Kidney (tissue), 14 donors: ENCODE measurements around the gene PRKCZ. TPM values are rescaled to one million over a fixed set of nuclear protein-coding genes. Genes with fewer than 3 reads are reported as not detected.

Experiments used
- DNase-seq, 5 donors: peaks; one replicate each; pipeline ENCODE4 v3.0.0-alpha.2; 2013 to 2020
- FAIRE-seq: peaks from 2 replicates; lab custom pipeline; 2012; peaks lifted over from hg19 to GRCh38; lab: Jason Lieb, UNC
- H3K27ac ChIP-seq, 2 donors: one replicate each; pipeline ENCODE4 v1.7.0; 2013; ENCODE audit warnings: low read depth in 2 of 2, low read length in 2 of 2, inconsistent platforms in 1 of 2
- H3K27me3 ChIP-seq: one replicate; pipeline ENCODE4 v1.7.1; 2013; ENCODE audit warnings: low read length, inconsistent platforms; ENCODE audit not compliant: control insufficient read depth, insufficient read depth
- H3K36me3 ChIP-seq, 3 donors: one replicate each; pipeline versions ENCODE4 v1.7.0 to v1.7.1; 2013; ENCODE audit warnings: low read length in 3 of 3, control low read depth in 1 of 3, inconsistent platforms in 1 of 3; ENCODE audit not compliant: insufficient read depth in 3 of 3, control insufficient read depth in 2 of 3
- H3K4me1 ChIP-seq, 3 donors: one replicate each; pipeline versions ENCODE4 v1.7.0 to v1.7.1; 2013; ENCODE audit warnings: low read length in 3 of 3, inconsistent platforms in 1 of 3, low read depth in 1 of 3; ENCODE audit not compliant: control insufficient read depth in 2 of 3, insufficient read depth in 2 of 3
- H3K4me3 ChIP-seq, 3 donors: one replicate each; pipeline versions ENCODE4 v1.7.0 to v1.8.1; 2013; ENCODE audit warnings: low read length in 3 of 3, control low read depth in 1 of 3, inconsistent platforms in 1 of 3
- H3K9ac ChIP-seq, 3 donors: one replicate each; pipeline versions ENCODE4 v1.7.0 to v1.7.1; 2013; ENCODE audit warnings: low read length in 3 of 3, control low read depth in 1 of 3, inconsistent platforms in 1 of 3
- H3K9me3 ChIP-seq, 3 donors: one replicate each; pipeline versions ENCODE4 v1.7.0 to v1.7.1; 2013; ENCODE audit warnings: low read length in 3 of 3, control low read depth in 1 of 3, inconsistent platforms in 1 of 3; ENCODE audit not compliant: control insufficient read depth in 2 of 3, insufficient read depth in 1 of 3
- CTCF ChIP-seq: IDR thresholded peaks from 3 replicates; pipeline ENCODE4 v1.5.1; 2012; ENCODE audit warnings: mild to moderate bottlenecking, moderate library complexity, borderline replicate concordance; ENCODE audit not compliant: insufficient read depth; ENCODE audit errors: extremely low read depth
- intact Hi-C: fragments of 100-400 bp; cut with DNase I; formaldehyde crosslinking; loops from one replicate; pipeline ENCODE4 v1.11.1; 2022
- polyA plus RNA-seq: library from polyadenylated mRNA; stranded (reverse); fragments of 350-450 nt; fragmentation: Illumina TruSeq; extraction: RNeasy Lipid Tissue Mini Kit (QIAGEN cat#74804); gene quantifications from one replicate; pipeline ENCODE4 v1.2.3, GENCODE V29; 2014; ENCODE audit warnings: low read depth, low replicate concordance; ENCODE audit not compliant: insufficient read depth
- total RNA-seq: library from RNA; stranded (reverse); fragmentation: NEBNext Ultra II Directional; extraction: Animal tissue kit (Norgen Biotek cat#: 25700); gene quantifications from one replicate; pipeline ENCODE4 v1.2.1, GENCODE V29; 2021
- donor health status: control.
- donor health status: control.
- donor health status: control.
- donor health status: control.
- donor health status: control.
- donor health status: DM: yes; HTN: yes; CAD: no.
- donor health status: Normal renal cell carcinoma (clear cell type).

The PRKCZ gene
- total and polyA plus RNA-seq, 2 donors from 2014 or later: 24.7 to 42.4 TPM

- DNase-seq (peak in 1 of 5 donors; percentile 79), FAIRE-seq (no peak)
- Histone ChIP-seq H3K27me3 (no peaks in the 10 kb centered on the region), H3K4me3 (no peak overlapping the region), H3K36me3 (no peaks in the 10 kb centered on the region), H3K4me1 (peaks cover 0 to 26% (median 4%) of the 10 kb centered on the region in 3 donors), H3K27ac (no peak overlapping the region), H3K9me3 (no peaks in the 10 kb centered on the region), H3K9ac (no peak overlapping the region)
- no peak for TF ChIP-seq CTCF
- intact Hi-C loops: loop anchor here (5.0 kb wide), 1 partner anchor 185 kb away; no protein-coding TSS in a partner anchor
These were observed 146.9 kb downstream of the PRKCZ start for GRCh38 chr1:2196901-2197638.

GRCh38 chr1:2197707-2198165 lies 147.5 kb downstream of the PRKCZ start:
- Histone ChIP-seq H3K4me3 (no peak overlapping the region), H3K9me3 (no peaks in the 10 kb centered on the region), H3K27me3 (no peaks in the 10 kb centered on the region), H3K4me1 (peaks cover 0 to 24% (median 4%) of the 10 kb centered on the region in 3 donors), H3K27ac (no peak overlapping the region), H3K9ac (no peak overlapping the region), H3K36me3 (no peaks in the 10 kb centered on the region)
- no peak for FAIRE-seq
- DNase-seq: peak in 2 of 5 donors; percentile 52 to 68
- TF ChIP-seq CTCF: no peak
- intact Hi-C loops: loop anchor here (5.0 kb wide), 1 partner anchor 185 kb away; no protein-coding TSS in a partner anchor

- H3K36me3 ChIP-seq: no peaks in the 10 kb centered on the region
- H3K9ac ChIP-seq: peak overlapping the region in 1 of 3 donors; percentile 55
- intact Hi-C loops: loop anchor here (5.0 kb wide), 1 partner anchor 184 kb away; no protein-coding TSS in a partner anchor
- H3K4me1 ChIP-seq: peaks cover 0 to 22% (median 4%) of the 10 kb centered on the region in 3 donors
- peak in 1 of 5 donors; percentile 88 for DNase-seq
- H3K27me3 ChIP-seq: no peaks in the 10 kb centered on the region
- peak overlapping the region; percentile 68 to 71 for H3K27ac ChIP-seq
- TF ChIP-seq CTCF: no peak
- H3K9me3 ChIP-seq: no peaks in the 10 kb centered on the region
- no peak overlapping the region for H3K4me3 ChIP-seq
- FAIRE-seq: no peak
These were observed 148.4 kb downstream of the PRKCZ start for GRCh38 chr1:2198571-2198970.
